Measurements from ENCODE around the gene KRTAP25-1.

The KRTAP25-1 gene

DNA sequence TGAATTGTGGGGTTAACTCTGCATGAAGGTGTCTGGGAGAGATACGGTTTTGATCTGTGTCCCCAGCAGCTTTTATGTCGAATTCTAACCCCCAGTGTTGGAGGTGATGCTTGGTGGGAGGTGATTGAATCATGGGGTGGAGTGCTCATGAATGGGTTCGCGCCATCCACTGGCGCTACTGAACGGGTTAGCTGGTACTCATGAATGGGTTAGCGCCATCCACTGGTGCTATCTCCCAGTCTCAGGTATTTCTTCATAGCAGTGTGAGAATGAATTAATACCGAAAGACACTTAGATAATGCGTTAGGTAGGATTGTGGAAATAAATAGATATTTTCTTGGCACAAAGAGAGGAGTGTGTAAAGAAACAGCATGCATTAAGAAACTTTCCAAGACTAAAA, 40.5 kb downstream of the KRTAP25-1 start:
- no peak for DNase-seq

DNA sequence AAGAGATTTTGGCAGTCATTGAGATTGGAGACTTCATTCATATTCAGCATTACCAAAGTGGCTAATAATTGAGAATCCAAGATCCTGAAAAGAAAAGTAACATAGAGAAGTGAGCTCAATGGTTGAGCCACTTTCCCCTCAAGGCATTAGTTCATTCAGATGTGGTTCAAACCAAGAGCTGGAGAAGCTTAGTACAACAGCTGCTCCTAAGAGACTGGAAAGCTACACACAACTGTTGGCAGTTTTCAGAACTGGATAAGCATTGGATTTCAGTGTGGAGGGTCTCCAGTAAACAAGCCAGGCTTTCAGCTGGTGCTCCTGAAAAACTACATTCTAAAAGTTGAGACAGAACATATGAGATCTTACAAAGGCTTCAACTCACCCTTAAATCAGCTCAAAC, 44.3 kb downstream of the KRTAP25-1 start:
- no peak for DNase-seq

DNA sequence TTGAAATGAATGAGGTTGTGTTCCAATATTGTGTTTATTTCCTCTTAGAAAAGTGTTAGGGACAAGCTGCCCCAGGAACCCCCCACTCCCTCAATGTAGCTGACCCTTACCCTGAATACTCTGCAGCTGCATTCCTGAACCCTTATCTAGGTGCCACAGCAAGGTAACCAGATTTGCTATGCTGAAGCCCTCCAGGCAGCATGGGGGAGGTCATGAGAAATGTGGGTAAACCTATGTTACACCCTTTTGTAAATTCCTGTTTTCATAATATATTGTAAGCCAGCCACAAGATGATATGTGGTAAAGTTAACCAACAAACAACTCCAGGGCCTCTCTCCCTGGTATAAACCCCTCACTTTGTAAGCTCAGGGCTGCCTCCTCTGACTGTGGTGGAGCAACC, 45.6 kb downstream of the KRTAP25-1 start:
- DNase-seq: no peak

DNA sequence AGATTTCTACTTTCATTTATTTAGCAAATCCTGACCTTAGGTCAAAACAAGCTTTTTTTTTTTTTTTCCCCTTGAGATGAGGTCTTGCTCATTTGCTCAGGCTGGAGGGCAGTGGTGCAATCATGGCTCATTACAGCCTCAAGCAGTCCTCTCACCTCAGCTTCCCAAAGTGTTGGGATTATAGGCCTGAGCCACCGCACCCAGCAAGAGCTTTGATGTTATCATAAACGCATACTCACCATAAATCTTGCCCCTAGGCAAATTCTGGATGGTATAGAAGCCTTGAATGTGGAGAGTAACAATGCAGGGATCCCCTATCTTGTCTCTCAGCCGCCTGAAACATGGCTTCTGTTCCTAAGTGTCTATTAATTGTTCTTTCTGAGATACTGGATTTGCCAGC, 48.7 kb downstream of the KRTAP25-1 start:
- no peak for DNase-seq

Measured in activated CD4-positive, alpha-beta T cell treated with anti-CD3 and anti-CD28 coated beads, Interleukin-2, amount 50 U/mL, for 48 hours (primary cell).